ENCODE data around the gene CYBC1. TPM values are rescaled to one million over a fixed set of nuclear protein-coding genes. Genes with fewer than 3 reads are reported as not detected.

The CYBC1 gene
- total and polyA plus RNA-seq, 8 donors = 29.3 to 66.9 (median 41.0) TPM

DNA sequence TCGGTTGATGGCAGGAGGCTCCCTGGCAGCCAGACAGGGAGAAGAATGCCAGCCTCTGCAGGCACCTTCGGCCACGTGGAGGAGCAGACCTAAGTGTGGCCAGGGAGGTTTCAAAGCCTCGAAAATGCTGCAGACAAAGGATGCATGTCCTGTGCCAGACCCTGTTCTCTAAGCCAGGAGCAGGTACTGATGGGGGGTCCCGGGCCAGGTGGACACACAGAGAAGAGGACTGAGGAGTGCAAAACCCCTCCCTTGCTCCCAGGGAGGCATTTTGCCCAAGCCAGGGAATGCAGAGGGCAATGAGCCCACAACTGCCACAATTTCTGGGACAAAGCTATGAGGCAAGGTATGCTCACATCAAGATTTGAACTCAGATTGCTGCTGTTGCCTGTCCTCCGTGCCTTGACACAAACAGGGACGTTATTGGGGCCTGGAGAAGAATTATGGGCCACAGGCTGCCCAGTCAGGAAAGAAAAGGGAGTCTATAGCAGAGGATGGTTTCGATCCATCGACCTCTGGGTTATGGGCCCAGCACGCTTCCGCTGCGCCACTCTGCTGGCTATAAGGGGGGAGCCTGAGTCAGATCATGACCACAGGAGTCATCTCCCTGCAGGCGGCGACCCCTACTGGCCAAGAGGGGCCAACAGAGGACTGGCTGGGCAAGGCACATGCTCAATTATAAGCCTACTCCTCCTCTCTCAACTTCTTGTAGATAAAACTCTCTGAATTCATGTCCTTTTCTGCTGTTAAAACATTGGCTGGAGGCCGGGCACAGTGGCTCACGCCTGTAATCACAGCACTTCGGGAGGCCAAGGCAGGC, 43.9 kb upstream of the CYBC1 start:
- Histone ChIP-seq H3K4me3 (no peak overlapping the region), H3K4me1 (peaks cover 0 to 3% (median 0%) of the 10 kb centered on the region in 3 donors), H3K36me3 (no peaks in the 10 kb centered on the region), H3K27me3 (no peaks in the 10 kb centered on the region), H3K27ac (peak overlapping the region in 3 of 4 donors; percentile 0 to 46 (median 30)), H3K9me3 (no peaks in the 10 kb centered on the region)
- FAIRE-seq = no peak
- WGBS, 2 donors = 1 to 2% methylated on average over 17 of the region's 17 CpGs
- peak; percentile 82 to 94 (median 92) for DNase-seq
- TF ChIP-seq, protein P1, sequence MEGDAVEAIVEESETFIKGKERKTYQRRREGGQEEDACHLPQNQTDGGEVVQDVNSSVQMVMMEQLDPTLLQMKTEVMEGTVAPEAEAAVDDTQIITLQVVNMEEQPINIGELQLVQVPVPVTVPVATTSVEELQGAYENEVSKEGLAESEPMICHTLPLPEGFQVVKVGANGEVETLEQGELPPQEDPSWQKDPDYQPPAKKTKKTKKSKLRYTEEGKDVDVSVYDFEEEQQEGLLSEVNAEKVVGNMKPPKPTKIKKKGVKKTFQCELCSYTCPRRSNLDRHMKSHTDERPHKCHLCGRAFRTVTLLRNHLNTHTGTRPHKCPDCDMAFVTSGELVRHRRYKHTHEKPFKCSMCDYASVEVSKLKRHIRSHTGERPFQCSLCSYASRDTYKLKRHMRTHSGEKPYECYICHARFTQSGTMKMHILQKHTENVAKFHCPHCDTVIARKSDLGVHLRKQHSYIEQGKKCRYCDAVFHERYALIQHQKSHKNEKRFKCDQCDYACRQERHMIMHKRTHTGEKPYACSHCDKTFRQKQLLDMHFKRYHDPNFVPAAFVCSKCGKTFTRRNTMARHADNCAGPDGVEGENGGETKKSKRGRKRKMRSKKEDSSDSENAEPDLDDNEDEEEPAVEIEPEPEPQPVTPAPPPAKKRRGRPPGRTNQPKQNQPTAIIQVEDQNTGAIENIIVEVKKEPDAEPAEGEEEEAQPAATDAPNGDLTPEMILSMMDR (IDR thresholded peaks at IDR 0.05) = peak; percentile 72 to 80 (median 76)
- ATAC-seq = peak; percentile 57 to 86 (median 82)
- intact Hi-C loops (cut with DNase I) = loop anchor here in 1 of 3 donors (10.0 kb wide), 1 partner anchor 140 kb away; the partner anchor contains the start of gene TEX19

- Histone ChIP-seq H3K27me3 (no peaks in the 10 kb centered on the region), H3K4me3 (no peak overlapping the region), H3K36me3 (no peaks in the 10 kb centered on the region), H3K27ac (no peak overlapping the region), H3K4me1 (peaks cover 0 to 3% (median 0%) of the 10 kb centered on the region in 3 donors), H3K9me3 (no peaks in the 10 kb centered on the region)
- DNase-seq (peak in 2 of 6 donors; percentile 22 to 38), FAIRE-seq (no peak), ATAC-seq (no peak)
- 79 to 88% methylated on average over 9 to 12 of the region's 12 CpGs for WGBS, 2 donors
- TF ChIP-seq, protein P1 (IDR thresholded peaks at IDR 0.05) = no peak
- intact Hi-C loops (cut with DNase I) = loop anchor here in 1 of 3 donors (10.0 kb wide), 1 partner anchor 139 kb away; the partner anchor contains the start of gene TEX19
Measured at GRCh38 chr17:82493226-82493781, 42.8 kb upstream of the CYBC1 start.

DNA sequence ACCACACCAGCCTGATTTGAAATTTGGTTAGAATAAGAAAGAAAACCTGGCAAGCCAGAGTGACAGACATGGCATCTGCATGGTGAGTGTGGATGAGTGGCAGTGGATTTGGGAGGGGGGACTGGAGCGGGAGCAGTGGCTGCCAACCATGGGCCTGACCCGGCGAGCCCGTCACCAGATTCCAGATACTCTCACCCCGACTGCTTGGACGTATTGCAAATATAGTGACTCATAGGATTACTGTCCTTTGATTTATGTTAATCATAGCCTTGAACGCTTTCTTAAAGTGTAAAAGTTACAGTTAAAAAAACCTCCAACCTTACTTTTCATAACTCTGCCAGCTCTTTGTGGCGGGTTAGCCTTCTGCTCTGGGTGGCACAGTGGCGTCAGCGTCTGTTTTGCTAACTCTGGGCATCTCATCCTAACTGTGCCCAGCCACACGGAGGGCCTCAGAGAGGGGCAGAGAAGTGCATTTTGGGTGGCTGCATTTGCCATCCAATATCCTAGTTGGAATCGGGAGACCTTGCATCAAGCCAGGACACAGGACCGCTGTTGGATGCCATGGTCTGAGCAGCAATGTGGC, 42.2 kb upstream of the CYBC1 start:
- H3K9me3 ChIP-seq = no peaks in the 10 kb centered on the region
- TF ChIP-seq, protein P1 (IDR thresholded peaks at IDR 0.05) = no peak
- intact Hi-C loops (cut with DNase I) = loop anchor here in 1 of 3 donors (10.0 kb wide), 1 partner anchor 138 kb away; the partner anchor contains the start of gene TEX19
- no peaks in the 10 kb centered on the region for H3K27me3 ChIP-seq
- FAIRE-seq (no peak), ATAC-seq (no peak), DNase-seq (peak in 1 of 6 donors; percentile 23)
- WGBS, 2 donors = 76 to 82% methylated on average over 13 of the region's 13 CpGs
- H3K27ac ChIP-seq = no peak overlapping the region
- peaks cover 0 to 3% (median 0%) of the 10 kb centered on the region in 3 donors for H3K4me1 ChIP-seq
- H3K36me3 ChIP-seq = no peaks in the 10 kb centered on the region
- H3K4me3 ChIP-seq = no peak overlapping the region

GRCh38 chr17:82491533-82491932, 41.0 kb upstream of the CYBC1 start:
- Histone ChIP-seq H3K9me3 (no peaks in the 10 kb centered on the region), H3K4me3 (no peak overlapping the region), H3K27me3 (no peaks in the 10 kb centered on the region), H3K27ac (no peak overlapping the region), H3K4me1 (peaks cover 0 to under 1% (median 0%) of the 10 kb centered on the region in 3 donors), H3K36me3 (peaks cover 0 to 5% (median 4%) of the 10 kb centered on the region in 3 donors)
- intact Hi-C loops (cut with DNase I) = loop anchor here in 1 of 3 donors (10.0 kb wide), 1 partner anchor 137 kb away; the partner anchor contains the start of gene TEX19
- ATAC-seq = no peak
- FAIRE-seq = no peak
- 83% methylated on average over 15 of the region's 15 CpGs for WGBS, 2 donors
- TF ChIP-seq, protein P1 (IDR thresholded peaks at IDR 0.05) = no peak
- DNase-seq = peak in 1 of 6 donors; percentile 41
